Measurements from ENCODE around the gene LIAS. TPM values are rescaled to one million over a fixed set of nuclear protein-coding genes. Genes with fewer than 3 reads are reported as not detected.

LIAS gene
- total and polyA plus RNA-seq, 2 of the 13 experiments (the other 11 are each of a cell fraction or from before 2014, with no cell fraction given) = 16.0 to 16.6 TPM

- TF ChIP-seq ARID4A (CRISPR knock-in tag; IDR thresholded peaks at IDR 0.05; ENCODE audit: borderline replicate concordance) (peak; percentile 88; the same call in 1 of the 2 replicates), HCFC1 (IDR thresholded peaks at IDR 0.05; ENCODE audit: low read depth, low read length) (peak; percentile 81), ZNF646 (CRISPR knock-in tag; IDR thresholded peaks at IDR 0.05) (no peak), RAD51 (IDR thresholded peaks at IDR 0.05; ENCODE audit: borderline replicate concordance) (no peak), RARG (CRISPR knock-in tag; IDR thresholded peaks at IDR 0.05; ENCODE audit: low read depth) (no peak), SRF (IDR thresholded peaks at IDR 0.05; ENCODE audit: low read depth, low read length) (peak; percentile 31; the same call in 1 of the 2 replicates), DMAP1 (CRISPR knock-in tag; IDR thresholded peaks at IDR 0.05) (peak; percentile 95), ZNF563 (CRISPR knock-in tag; IDR thresholded peaks at IDR 0.05) (peak; percentile 72; the same call in 1 of the 2 replicates), ZC3H4 (CRISPR knock-in tag; IDR thresholded peaks at IDR 0.05; ENCODE audit: borderline replicate concordance) (peak; percentile 85), LRRFIP1 (CRISPR knock-in tag; conservative IDR thresholded peaks at IDR 0.05) (no peak), PHF8 (CRISPR knock-in tag; IDR thresholded peaks at IDR 0.05) (peak; percentile 86), ZNF768 (CRISPR knock-in tag; IDR thresholded peaks at IDR 0.05) (peak; percentile 20; the same call in 1 of the 2 replicates), BRCA1 (CRISPR knock-in tag; IDR thresholded peaks at IDR 0.05) (peak; percentile 94; the same call in 1 of the 2 replicates)
- TF ChIP-seq, protein P1, sequence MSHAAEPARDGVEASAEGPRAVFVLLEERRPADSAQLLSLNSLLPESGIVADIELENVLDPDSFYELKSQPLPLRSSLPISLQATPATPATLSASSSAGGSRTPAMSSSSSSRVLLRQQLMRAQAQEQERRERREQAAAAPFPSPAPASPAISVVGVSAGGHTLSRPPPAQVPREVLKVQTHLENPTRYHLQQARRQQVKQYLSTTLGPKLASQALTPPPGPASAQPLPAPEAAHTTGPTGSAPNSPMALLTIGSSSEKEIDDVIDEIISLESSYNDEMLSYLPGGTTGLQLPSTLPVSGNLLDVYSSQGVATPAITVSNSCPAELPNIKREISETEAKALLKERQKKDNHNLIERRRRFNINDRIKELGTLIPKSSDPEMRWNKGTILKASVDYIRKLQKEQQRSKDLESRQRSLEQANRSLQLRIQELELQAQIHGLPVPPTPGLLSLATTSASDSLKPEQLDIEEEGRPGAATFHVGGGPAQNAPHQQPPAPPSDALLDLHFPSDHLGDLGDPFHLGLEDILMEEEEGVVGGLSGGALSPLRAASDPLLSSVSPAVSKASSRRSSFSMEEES (CRISPR knock-in tag; IDR thresholded peaks at IDR 0.05) = no peak
Observed at GRCh38 chr4:39458505-39459300, at the start of gene LIAS, which contains the start of gene RPL9 (continued).

All from HepG2 (cell line).